ENCODE results near the gene ZNF81.
"Not testable (repeated sequence)": the region's sequence is repeated elsewhere in the genome, so short reads cannot be mapped to it uniquely, and the experiment has no call there.

ZNF81 gene

DNA sequence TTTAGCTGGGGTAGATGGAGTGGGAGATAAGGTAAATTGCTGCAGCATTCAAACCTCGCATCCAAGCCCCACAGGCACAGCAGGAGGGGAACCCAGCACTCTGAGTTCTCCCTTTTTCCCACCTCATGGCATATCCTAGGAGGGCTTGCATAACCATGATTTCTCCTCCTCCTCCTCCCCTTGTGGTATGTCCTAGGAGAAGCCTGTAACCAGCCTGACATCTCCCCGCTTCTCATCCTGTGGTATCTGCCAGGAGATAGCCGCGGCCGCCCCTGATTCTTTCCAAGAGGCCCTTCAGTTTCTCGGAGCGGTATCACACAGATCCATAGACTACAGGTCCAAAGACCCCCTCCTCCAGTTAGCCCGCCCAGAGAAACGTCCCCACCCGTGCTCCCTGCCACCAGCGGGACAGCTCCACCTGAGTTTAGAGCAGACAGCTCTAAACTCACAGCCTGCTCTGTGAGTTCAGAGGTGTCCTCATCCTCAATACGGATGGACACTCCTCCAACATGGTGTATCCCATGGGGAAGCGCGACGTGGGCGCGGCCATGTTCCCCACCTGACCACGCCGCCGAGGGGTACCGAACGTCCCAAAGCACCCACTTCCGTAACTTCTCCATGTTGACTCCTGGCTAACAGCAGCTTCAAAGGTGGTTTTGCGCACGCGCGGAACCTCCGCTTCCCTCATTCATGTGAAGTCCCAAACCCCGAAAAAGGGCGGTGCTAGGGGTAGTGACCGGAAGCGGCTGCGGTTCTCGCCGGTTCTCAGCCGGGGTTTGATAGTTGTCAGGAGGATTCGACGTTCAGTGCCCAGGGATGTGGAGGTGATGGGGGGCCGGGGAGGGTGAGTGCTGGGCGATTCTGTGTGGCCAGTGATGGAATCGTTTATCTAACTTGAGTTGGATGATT is at the start of gene ZNF81:
ZNF81 (plus strand) TSS at position 739 of the 909 bp plus-strand sequence. CDS start 9,366 bp downstream, outside the sequence.
- DNase-seq (ENCODE audit: low read depth, low spot score), result peak; percentile 64
- peak within 1 kb of the TSS; percentile 18 for H3K27ac ChIP-seq

GRCh38 chrX:47796433-47796906 is 40.2 kb upstream of the ZNF81 start:
- no peak for DNase-seq (ENCODE audit: low read depth, low spot score)
- peak overlapping the region; percentile 40 for H3K27ac ChIP-seq

GRCh38 chrX:47797084-47797483 is 39.6 kb upstream of the ZNF81 start:
- H3K27ac ChIP-seq, result no peak overlapping the region
- DNase-seq (ENCODE audit: low read depth, low spot score), result no peak

DNA sequence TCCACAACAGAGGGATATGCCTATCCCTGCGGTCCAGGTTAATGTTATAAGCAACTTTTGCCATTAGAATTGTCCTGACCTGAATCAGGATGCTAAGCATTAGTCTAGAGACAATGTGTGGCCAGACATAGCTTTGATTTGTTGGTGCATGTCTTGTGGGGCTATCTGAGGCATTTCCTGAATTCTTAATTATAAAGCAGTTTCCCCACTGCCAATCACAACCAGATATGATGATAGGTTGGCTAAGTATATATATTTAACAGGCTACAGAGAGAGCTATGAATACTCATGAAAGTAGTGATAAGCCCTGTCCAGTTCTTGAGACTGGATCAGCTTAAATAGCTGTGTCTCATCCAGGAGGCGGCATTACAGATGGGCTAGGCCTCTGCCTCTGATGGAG is 37.8 kb upstream of the ZNF81 start:
- no peak overlapping the region for H3K27ac ChIP-seq
- DNase-seq (ENCODE audit: low read depth, low spot score), result no peak

DNA sequence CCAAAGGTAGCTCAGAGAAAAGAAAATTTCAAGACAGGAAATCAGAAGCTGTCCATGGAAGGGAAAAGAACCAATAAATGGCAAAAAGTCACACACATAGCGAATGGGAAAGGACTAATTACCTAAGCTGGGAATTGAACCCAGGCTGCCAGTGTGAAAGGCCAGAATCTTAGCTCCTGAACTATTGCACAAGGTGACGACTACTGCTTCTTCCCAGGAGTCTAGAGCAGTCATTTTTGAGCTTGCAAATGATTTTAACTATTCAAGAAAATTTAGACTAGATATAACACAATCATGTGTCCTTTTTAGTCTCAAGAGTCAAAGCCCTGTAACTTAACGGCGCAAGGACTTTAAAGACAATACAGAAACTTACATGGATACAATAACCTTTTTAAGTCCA is 34.1 kb upstream of the ZNF81 start:
- H3K27ac ChIP-seq, result no peak overlapping the region
- DNase-seq (ENCODE audit: low read depth, low spot score), result no peak

DNA sequence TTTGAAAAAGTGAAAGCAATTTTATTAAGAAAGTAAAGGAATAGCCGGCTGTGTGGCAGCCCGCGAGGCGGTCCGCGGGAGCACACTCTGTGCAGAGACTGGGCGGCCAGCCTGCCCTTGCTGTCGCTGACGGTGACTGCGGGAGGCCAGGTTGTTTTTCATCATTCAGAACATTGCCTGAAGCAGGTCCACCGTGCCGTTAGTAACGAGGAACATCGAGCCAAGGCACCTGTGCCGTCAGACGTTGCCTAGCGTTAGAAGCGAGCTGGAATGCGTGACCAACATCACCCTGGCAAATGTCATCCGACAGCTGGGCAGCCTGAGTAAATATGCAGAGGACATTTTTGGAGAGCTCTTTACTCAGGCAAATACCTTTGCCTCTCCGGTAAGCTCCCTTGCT is 33.6 kb upstream of the ZNF81 start:
- not testable (repeated sequence) for H3K27ac ChIP-seq; DNase-seq (ENCODE audit: low read depth, low spot score)

- H3K27ac ChIP-seq, result no peak overlapping the region
- no peak for DNase-seq (ENCODE audit: low read depth, low spot score)
These were observed 32.4 kb upstream of the ZNF81 start for GRCh38 chrX:47804315-47804714.

- not testable (repeated sequence) for H3K27ac ChIP-seq; DNase-seq (ENCODE audit: low read depth, low spot score)
These were observed 30.9 kb upstream of the ZNF81 start for GRCh38 chrX:47805844-47806243.

DNA sequence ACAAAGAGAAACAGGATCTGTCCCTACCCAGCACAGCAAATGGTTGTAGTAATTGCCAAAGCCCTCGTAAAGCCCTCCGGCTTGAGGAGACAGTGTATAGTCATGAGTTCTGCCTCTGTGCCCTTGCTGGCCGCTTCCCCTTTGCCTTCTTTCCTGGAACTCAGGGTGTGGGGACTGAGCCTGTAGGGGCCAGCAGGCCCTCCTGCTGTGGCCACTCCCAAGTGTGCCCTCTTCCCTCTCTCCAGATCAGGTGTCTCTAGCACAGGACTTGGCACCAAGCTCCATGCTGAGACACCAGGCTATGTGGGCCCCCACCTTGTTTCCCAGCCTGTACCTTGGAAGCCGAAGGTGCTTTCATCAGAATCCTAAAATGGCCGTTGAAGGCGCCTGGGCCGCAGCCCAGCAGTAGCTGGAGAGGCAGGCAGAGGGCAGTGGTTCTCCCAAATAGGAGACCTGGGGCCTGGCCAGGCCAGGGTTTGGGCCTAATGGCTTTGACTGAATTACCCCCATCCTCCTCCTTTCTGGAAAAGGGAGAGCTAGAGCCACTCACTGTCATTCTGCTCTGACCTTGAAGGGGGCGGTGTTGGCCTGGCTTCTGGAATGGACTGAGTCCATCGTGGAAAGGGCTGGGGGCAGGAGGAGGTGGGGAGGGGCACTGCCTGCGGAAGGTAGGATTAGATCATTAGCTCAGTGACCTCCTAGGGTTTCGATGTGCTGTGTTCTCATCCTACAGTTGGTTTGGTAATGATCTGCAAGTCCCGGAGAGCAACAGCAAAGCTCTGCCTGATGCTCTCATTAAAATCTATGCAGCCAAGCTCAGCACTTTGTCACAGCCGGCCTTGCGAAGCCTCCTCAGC is 30.1 kb upstream of the ZNF81 start:
- H3K27ac ChIP-seq; DNase-seq (ENCODE audit: low read depth, low spot score): not testable (repeated sequence)

GRCh38 chrX:47807272-47807538 is 29.5 kb upstream of the ZNF81 start:
- not testable (repeated sequence) for H3K27ac ChIP-seq; DNase-seq (ENCODE audit: low read depth, low spot score)

DNA sequence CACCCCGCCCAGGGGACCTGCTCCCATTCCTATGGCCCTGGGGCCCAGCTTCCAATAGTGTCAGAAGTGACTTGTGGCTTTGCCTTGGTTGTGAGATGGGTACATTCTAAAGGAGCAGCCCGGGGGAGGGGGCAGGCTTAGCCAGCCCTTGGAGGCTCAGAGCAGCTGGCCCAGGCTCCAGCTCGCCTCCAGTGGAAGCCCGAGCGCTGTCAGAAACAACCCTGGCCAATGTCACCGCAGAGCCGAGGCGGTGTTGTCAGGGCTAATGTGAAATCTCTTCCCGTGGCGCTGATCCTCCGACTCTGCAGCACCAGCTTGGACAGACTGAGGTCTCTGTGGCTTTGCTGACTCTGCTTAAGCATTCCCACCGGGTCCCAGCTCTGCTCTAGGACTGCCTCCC is 29.2 kb upstream of the ZNF81 start:
- no peak for DNase-seq (ENCODE audit: low read depth, low spot score)
- no peak overlapping the region for H3K27ac ChIP-seq

DNA sequence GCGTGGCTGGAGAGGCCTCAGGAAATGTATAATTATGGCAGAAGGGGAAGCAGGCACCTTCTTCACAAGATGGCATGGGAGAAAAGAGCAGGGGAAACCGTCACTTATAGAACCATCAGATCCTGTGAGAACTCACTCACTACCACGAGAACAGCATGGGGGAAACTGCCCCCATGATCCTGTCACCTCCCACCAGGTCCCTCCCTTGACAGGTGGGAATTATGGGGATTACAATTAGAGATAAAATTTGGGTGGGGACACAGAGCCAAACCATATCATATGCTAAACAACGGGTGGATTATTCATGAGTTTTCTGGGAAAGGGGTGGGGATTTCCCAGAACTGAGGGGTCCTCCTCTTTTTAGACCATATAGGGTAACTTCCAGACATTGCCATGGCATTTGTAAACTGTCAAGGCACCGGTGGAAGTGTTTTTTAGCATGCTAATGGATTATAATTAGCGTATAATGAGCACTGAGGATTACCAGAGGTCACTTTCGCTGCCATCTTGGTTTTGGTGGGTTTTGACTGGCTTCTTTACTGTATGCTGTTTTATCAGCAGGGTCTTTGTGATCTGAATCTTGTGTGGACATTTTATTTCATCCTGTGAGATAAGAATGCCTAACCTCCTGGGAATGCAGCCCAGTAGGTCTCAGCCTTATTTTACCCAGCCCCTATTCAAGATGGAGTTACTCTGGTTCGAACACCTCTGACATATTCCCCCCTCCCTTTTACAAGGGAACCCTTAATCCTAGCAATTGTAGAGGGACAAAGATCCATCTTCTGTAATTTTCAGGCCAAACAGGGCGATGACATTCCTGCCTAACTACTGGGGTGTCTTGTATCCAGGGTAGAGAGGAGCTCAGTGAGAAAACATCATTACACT is 27.6 kb upstream of the ZNF81 start:
- H3K27ac ChIP-seq, result no peak overlapping the region
- DNase-seq (ENCODE audit: low read depth, low spot score), result no peak

DNA sequence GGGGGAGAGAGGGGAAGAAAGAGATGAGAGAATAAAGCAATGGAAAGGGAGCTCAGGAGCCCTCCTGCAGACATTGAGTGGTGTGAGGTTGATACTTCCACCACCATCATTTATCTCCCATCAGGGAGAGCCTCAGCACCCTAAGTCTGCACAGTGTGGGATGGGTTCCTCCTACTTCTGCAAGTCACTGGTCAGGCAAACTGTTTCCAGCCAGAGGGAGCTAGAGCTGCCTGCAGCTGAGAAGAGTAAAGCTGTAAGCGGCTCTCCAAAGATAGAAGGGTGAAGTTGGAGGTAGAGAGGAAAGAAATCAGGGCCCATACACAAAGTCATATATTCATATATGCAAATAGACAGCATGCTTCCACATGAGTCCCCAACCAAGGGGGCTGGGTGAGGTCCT is 21.9 kb upstream of the ZNF81 start:
- no peak for DNase-seq (ENCODE audit: low read depth, low spot score)
- H3K27ac ChIP-seq, result no peak overlapping the region

DNA sequence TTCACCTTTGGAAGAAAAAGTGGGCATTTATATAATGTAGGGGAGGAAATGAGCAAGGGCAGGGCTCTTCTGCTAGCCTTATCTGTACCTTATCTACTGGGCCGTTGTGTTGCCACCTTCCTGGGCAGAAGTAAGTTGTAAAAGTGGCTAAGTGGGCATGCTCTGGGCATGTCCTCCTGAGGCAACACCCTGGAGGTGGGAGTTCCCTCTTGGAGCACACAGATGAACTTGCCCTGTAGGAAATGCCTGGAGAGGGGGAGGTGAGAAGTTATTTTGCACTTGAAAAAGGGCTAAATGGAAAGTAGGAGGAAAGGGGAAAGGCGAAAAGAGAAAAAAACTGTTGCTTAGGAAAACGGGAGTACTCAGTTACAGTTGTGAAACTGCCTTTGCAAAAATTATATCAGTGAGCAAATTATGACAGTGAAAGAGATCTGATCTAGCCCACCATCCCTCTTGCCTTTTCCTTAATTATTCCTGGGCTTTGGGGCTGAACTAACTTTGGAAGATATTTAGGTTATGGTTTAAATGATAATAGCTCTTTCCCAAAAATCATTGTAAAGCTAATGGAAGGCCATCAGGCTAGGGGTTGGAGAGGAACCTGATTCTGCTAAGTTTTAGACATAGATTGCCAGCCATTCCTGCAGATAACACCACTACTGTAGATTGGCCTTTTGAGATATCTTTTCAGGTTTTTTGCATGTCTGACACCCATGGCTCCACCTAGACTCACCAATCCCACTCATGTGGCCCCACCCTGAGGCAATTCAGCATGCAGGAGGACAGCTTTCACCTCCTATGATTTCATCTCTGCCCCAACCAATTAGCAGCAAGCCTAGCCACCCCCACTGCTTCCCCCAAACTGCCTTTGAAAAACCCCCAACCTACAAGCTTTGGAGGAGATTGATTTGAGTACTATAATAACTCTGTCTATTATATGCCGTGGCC is 20.5 kb upstream of the ZNF81 start:
- DNase-seq (ENCODE audit: low read depth, low spot score), result no peak
- peak overlapping the region; percentile 41 for H3K27ac ChIP-seq

DNA sequence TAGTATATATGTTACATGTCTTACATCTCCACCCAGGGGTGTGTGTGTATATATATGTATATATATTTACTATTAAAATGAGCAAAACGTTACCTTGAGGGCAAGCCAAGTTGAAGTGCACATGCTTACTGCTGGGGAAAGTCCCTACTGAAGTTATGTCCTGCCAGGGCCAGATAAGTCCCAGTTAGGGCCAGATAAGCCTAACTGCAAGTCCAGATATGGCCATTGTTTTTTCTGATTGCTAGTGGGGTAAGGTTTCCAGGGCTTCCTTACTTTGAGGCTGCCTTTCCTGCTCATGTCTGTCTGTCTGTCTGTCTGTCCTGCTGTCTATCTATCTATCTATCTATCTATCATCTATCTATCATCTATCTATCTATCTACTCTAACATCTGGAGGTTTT is 19.3 kb upstream of the ZNF81 start:
- DNase-seq (ENCODE audit: low read depth, low spot score), result no peak
- no peak overlapping the region for H3K27ac ChIP-seq

- H3K27ac ChIP-seq, result no peak overlapping the region
- no peak for DNase-seq (ENCODE audit: low read depth, low spot score)
These were observed 18.8 kb upstream of the ZNF81 start for GRCh38 chrX:47817897-47818296.

- no peak for DNase-seq (ENCODE audit: low read depth, low spot score)
- H3K27ac ChIP-seq, result no peak overlapping the region
These were observed 7.7 kb upstream of the ZNF81 start for GRCh38 chrX:47828984-47829383.

- H3K27ac ChIP-seq, result no peak overlapping the region
- no peak for DNase-seq (ENCODE audit: low read depth, low spot score)
These were observed 4.9 kb upstream of the ZNF81 start for GRCh38 chrX:47831788-47832187.

DNA sequence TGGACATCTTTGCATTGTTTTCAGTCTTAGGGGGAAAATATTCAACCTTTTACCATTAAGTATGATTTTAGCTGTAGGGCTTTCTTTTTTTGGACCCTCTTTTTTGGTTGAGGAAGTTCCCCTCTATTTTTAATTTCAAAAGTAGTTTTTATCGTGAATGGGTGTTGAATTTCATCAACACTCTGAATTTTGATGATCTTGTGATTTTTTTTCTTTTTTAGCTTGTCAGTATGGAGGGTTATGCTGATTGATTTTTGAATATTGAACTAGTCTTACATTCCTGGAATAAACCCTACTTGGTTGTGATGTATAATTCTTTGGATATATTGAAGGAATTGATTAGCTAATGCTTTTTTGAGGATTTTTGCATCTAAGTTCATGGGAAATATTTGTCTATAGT is 1.7 kb downstream of the ZNF81 start:
- H3K27ac ChIP-seq, result no peak overlapping the region
- no peak for DNase-seq (ENCODE audit: low read depth, low spot score)

Data from epithelial cell of prostate (primary cell).